Type B pancreatic cell (in vitro differentiated cells): ENCODE results near the gene KAT14. TPM values are rescaled to one million over a fixed set of nuclear protein-coding genes. Genes with fewer than 3 reads are reported as not detected.
A peak's percentile ranks its signal among the peaks of the same experiment; 100 is the strongest.
"Not testable (repeated sequence)": the region's sequence is repeated elsewhere in the genome, so short reads cannot be mapped to it uniquely, and the experiment has no call there.

Experiments
- DNase-seq: peaks from one replicate; pipeline ENCODE4 v3.0.0; 2021; ENCODE audit warnings: mixed read lengths; ENCODE audit not compliant: unreplicated experiment; ENCODE audit errors: extremely low spot score
- H3K27ac Mint-ChIP-seq: 2 replicates; pipeline ENCODE4 v1.8.0; 2021; ENCODE audit warnings: mild to moderate bottlenecking, mixed read lengths
- H3K27me3 Mint-ChIP-seq: 2 replicates; pipeline ENCODE4 v1.8.0; 2021; ENCODE audit warnings: mixed read lengths
- H3K36me3 Mint-ChIP-seq: 2 replicates; pipeline ENCODE4 v1.8.0; 2021; ENCODE audit warnings: mixed read lengths
- H3K4me1 Mint-ChIP-seq: one replicate; pipeline ENCODE4 v1.8.0; 2021; ENCODE audit warnings: mixed read lengths; ENCODE audit not compliant: unreplicated experiment
- H3K4me3 Mint-ChIP-seq: 2 replicates; pipeline ENCODE4 v1.8.0; 2021; ENCODE audit warnings: mild to moderate bottlenecking, mixed read lengths
- H3K9me3 Mint-ChIP-seq: 2 replicates; pipeline ENCODE4 v1.8.0; 2021; ENCODE audit warnings: mixed read lengths
- CTCF ChIP-seq: fragments of 200-600 bp; sonication (generic); conservative IDR thresholded peaks from 2 replicates; pipeline ENCODE4 v1.5.0; 2021; ENCODE audit warnings: antibody characterized with exemption, mild to moderate bottlenecking
- total RNA-seq: library from RNA; stranded (reverse); gene quantifications from 2 replicates; pipeline ENCODE4 v1.2.1, GENCODE V29; 2021; ENCODE audit warnings: low replicate concordance

KAT14 gene
- total RNA-seq, 1 donor from 2014 or later = 24.9 TPM

GRCh38 chr20:18108326-18108725 lies 29.3 kb upstream of the KAT14 start:
- Mint-ChIP-seq H3K27ac (no peak overlapping the region), H3K27me3 (peaks cover 7% of the 10 kb centered on the region), H3K4me1 (no peaks in the 10 kb centered on the region), H3K36me3 (no peaks in the 10 kb centered on the region), H3K4me3 (no peak overlapping the region), H3K9me3 (peaks cover 4% of the 10 kb centered on the region)
- no peak for DNase-seq
- TF ChIP-seq CTCF = no peak

GRCh38 chr20:18128574-18128973 lies 9.1 kb upstream of the KAT14 start:
- not testable (repeated sequence) for H3K4me1 Mint-ChIP-seq, H3K9me3 Mint-ChIP-seq, H3K27ac Mint-ChIP-seq, H3K4me3 Mint-ChIP-seq, H3K36me3 Mint-ChIP-seq, DNase-seq
- H3K27me3 Mint-ChIP-seq = peaks cover 36% of the 10 kb centered on the region

GRCh38 chr20:18132663-18133062 lies 5.0 kb upstream of the KAT14 start:
- peaks cover 4% of the 10 kb centered on the region for H3K4me1 Mint-ChIP-seq
- TF ChIP-seq CTCF = no peak
- H3K27ac Mint-ChIP-seq = no peak overlapping the region
- H3K9me3 Mint-ChIP-seq = no peaks in the 10 kb centered on the region
- no peaks in the 10 kb centered on the region for H3K36me3 Mint-ChIP-seq
- DNase-seq = no peak
- H3K4me3 Mint-ChIP-seq = no peak overlapping the region
- peaks cover 20% of the 10 kb centered on the region for H3K27me3 Mint-ChIP-seq

- Mint-ChIP-seq H3K27ac (no peak overlapping the region), H3K36me3 (no peaks in the 10 kb centered on the region), H3K9me3 (no peaks in the 10 kb centered on the region), H3K4me3 (no peak overlapping the region), H3K27me3 (peaks cover 14% of the 10 kb centered on the region), H3K4me1 (peaks cover 7% of the 10 kb centered on the region)
- DNase-seq = no peak
- no peak for TF ChIP-seq CTCF
Measured at GRCh38 chr20:18133962-18134361, 3.7 kb upstream of the KAT14 start.

- no peaks in the 10 kb centered on the region for H3K9me3 Mint-ChIP-seq
- peaks cover 21% of the 10 kb centered on the region for H3K4me1 Mint-ChIP-seq
- no peak for DNase-seq
- peak overlapping the region; percentile 48 for H3K27ac Mint-ChIP-seq
- peaks cover 11% of the 10 kb centered on the region for H3K36me3 Mint-ChIP-seq
- no peak for TF ChIP-seq CTCF
- peaks cover 4% of the 10 kb centered on the region for H3K27me3 Mint-ChIP-seq
- peak overlapping the region; percentile 82 for H3K4me3 Mint-ChIP-seq
Measured at GRCh38 chr20:18138266-18138582, 561 bp downstream of the KAT14 start.

GRCh38 chr20:18138639-18139583 lies 1.2 kb downstream of the KAT14 start:
- TF ChIP-seq CTCF = no peak
- peak overlapping the region; percentile 82 for H3K4me3 Mint-ChIP-seq
- H3K4me1 Mint-ChIP-seq = peaks cover 21% of the 10 kb centered on the region
- no peaks in the 10 kb centered on the region for H3K9me3 Mint-ChIP-seq
- peak overlapping the region; percentile 48 for H3K27ac Mint-ChIP-seq
- DNase-seq = no peak
- H3K27me3 Mint-ChIP-seq = peaks cover 1% of the 10 kb centered on the region
- peaks cover 11% of the 10 kb centered on the region for H3K36me3 Mint-ChIP-seq
